ENCODE results near the gene SCN11A. TPM values are rescaled to one million over a fixed set of nuclear protein-coding genes. Genes with fewer than 3 reads are reported as not detected.

The SCN11A gene
- total RNA-seq, 1 experiment from 2014 or later, result 0.13 TPM

- no peak for TF ChIP-seq AFF4 (CRISPR knock-in tag; IDR thresholded peaks at IDR 0.05; ENCODE audit: borderline replicate concordance)
- no peak for TF ChIP-seq CTCF (IDR thresholded peaks at IDR 0.05)
- TF ChIP-seq GTF2I (CRISPR knock-in tag; conservative IDR thresholded peaks at IDR 0.05), result no peak
- no peak for TF ChIP-seq ZNF512 (CRISPR knock-in tag; IDR thresholded peaks at IDR 0.05; ENCODE audit: borderline replicate concordance)
Measured at GRCh38 chr3:39100500-39100886, 48.7 kb upstream of the SCN11A start (continued).

GRCh38 chr3:39099738-39100499 is 48.2 kb upstream of the SCN11A start:
- DNase-seq (ENCODE audit: low spot score) (no peak), ATAC-seq (no peak)
- ChIA-PET CTCF (interaction anchor here (1.6 to 2.7 kb wide), 2 partner anchors 192 to 278 kb away, joined by 3 to 18 read pairs; no protein-coding TSS in a partner anchor), POLR2A (no interaction called here)
- no peak for TF ChIP-seq TEAD1 (CRISPR knock-in tag; IDR thresholded peaks at IDR 0.05)
- no peak for TF ChIP-seq FOXP4 (CRISPR knock-in tag; IDR thresholded peaks at IDR 0.05)
- no peak for TF ChIP-seq ZNF425 (CRISPR knock-in tag; conservative IDR thresholded peaks at IDR 0.05)
- no peak overlapping the region for H3K4me3 Mint-ChIP-seq
- H3K27me3 Mint-ChIP-seq (ENCODE audit: low read depth), result no peaks in the 10 kb centered on the region
- no peaks in the 10 kb centered on the region for H3K9me3 Mint-ChIP-seq
- no peaks in the 10 kb centered on the region for H3K4me1 Mint-ChIP-seq
- H3K36me3 Mint-ChIP-seq, result peaks cover 32% of the 10 kb centered on the region
- no peak overlapping the region for H3K27ac Mint-ChIP-seq

- no peak for ATAC-seq
- H3K4me1 Mint-ChIP-seq, result no peaks in the 10 kb centered on the region
- CTCF ChIA-PET, result no interaction called here
- no peak for TF ChIP-seq ATF1 (CRISPR knock-in tag; IDR thresholded peaks at IDR 0.05)
- TF ChIP-seq USF2 (CRISPR knock-in tag; IDR thresholded peaks at IDR 0.05), result no peak
- TF ChIP-seq ZNF219 (CRISPR knock-in tag; IDR thresholded peaks at IDR 0.05; ENCODE audit: borderline replicate concordance), result no peak
- TF ChIP-seq ATF3 (CRISPR knock-in tag; conservative IDR thresholded peaks at IDR 0.05), result no peak
- TF ChIP-seq IRF1 (CRISPR knock-in tag; IDR thresholded peaks at IDR 0.05), result no peak
- no peak for TF ChIP-seq NFE2L1 (CRISPR knock-in tag; IDR thresholded peaks at IDR 0.05)
- no peak for TF ChIP-seq ATF2 (CRISPR knock-in tag; IDR thresholded peaks at IDR 0.05; ENCODE audit: borderline replicate concordance, low read depth)
- TF ChIP-seq ZNF396 (CRISPR knock-in tag; IDR thresholded peaks at IDR 0.05; ENCODE audit: borderline replicate concordance), result no peak
- TF ChIP-seq SMAD4 (CRISPR knock-in tag; IDR thresholded peaks at IDR 0.05), result no peak
Measured at GRCh38 chr3:39099242-39099641, 47.5 kb upstream of the SCN11A start.

More at GRCh38 chr3:39099242-39099641, 47.5 kb upstream of the SCN11A start:
- no peaks in the 10 kb centered on the region for H3K9me3 Mint-ChIP-seq
- H3K27me3 Mint-ChIP-seq (ENCODE audit: low read depth), result no peaks in the 10 kb centered on the region
- POLR2A ChIA-PET, result no interaction called here
- no peak overlapping the region for H3K4me3 Mint-ChIP-seq
- DNase-seq (ENCODE audit: low spot score), result no peak
- no peak overlapping the region for H3K27ac Mint-ChIP-seq
- peaks cover 37% of the 10 kb centered on the region for H3K36me3 Mint-ChIP-seq

Measured in WTC11 (cell line).